Panc1 (cell line): ENCODE results near the gene GHRHR. TPM values are rescaled to one million over a fixed set of nuclear protein-coding genes. Genes with fewer than 3 reads are reported as not detected.

Source experiments
- ATAC-seq: fragments of 200-7000 bp; cut with Tn5 transposase; 2 replicates; pipeline ENCODE4 v1.9.1; 2020; ENCODE audit warnings: mild to moderate bottlenecking, moderate library complexity
- BruUV-seq: library from RNA; stranded (reverse); fragments of 400-500 nt; replicated peaks from 2 replicates; lab custom pipeline; 2021; lab: Mats Ljungman, UMichigan
- CTCF ChIA-PET: fragments of 300-600 bp; sonication (Branson Sonifier 250); formaldehyde crosslinking; loops from one replicate; lab custom pipeline; 2022; ENCODE audit warnings: antibody characterized with exemption; lab: Charles Lee
- POLR2A ChIA-PET: fragments of 300-600 bp; sonication (Branson Sonifier 250); formaldehyde crosslinking; loops from one replicate; lab custom pipeline; 2022; ENCODE audit warnings: antibody characterized with exemption; lab: Charles Lee
- DNase-seq: peaks from one replicate; pipeline ENCODE4 v3.0.0-alpha.2; 2010; ENCODE audit warnings: low read depth, low spot score
- H3K27ac ChIP-seq: 2 replicates; pipeline ENCODE4 v1.5.1; 2011; ENCODE audit warnings: mild to moderate bottlenecking, low read length, inconsistent platforms
- H3K27me3 ChIP-seq: fragments of 200-500 bp; sonication (Bioruptor generic); 2 replicates; pipeline ENCODE4 v1.6.0; 2014; ENCODE audit warnings: low read length, inconsistent platforms; ENCODE audit not compliant: control insufficient read depth, insufficient read depth
- H3K36me3 ChIP-seq: fragments of 200-500 bp; sonication (Bioruptor generic); 2 replicates; pipeline ENCODE4 v1.5.1; 2014; ENCODE audit warnings: inconsistent platforms, mild to moderate bottlenecking, low read length, moderate library complexity; ENCODE audit not compliant: control insufficient read depth, insufficient read depth
- H3K4me1 ChIP-seq: 2 replicates; pipeline ENCODE4 v1.5.1; 2011; ENCODE audit warnings: inconsistent platforms, mild to moderate bottlenecking, low read length, moderate library complexity; ENCODE audit not compliant: control insufficient read depth, insufficient read depth
- H3K4me3 ChIP-seq, 2 experiments: 2 replicates each; pipeline ENCODE4 v1.5.1; 2011 to 2012; ENCODE audit warnings: low read depth in 2 of 2, low read length in 2 of 2, mild to moderate bottlenecking in 2 of 2, inconsistent platforms in 1 of 2, moderate library complexity in 1 of 2
- H3K9me3 ChIP-seq: fragments of 200-500 bp; sonication (Bioruptor generic); 2 replicates; pipeline ENCODE4 v1.5.1; 2014; ENCODE audit warnings: low read depth, mild to moderate bottlenecking, inconsistent platforms, low read length, moderate library complexity; ENCODE audit not compliant: control insufficient read depth, insufficient read depth
- POLR2AphosphoS5 ChIP-seq: IDR thresholded peaks from 2 replicates; pipeline ENCODE4 v1.6.1; 2012; ENCODE audit warnings: mild to moderate bottlenecking, low read depth, low read length, moderate library complexity
- REST ChIP-seq, 2 experiments: IDR thresholded peaks; 2 replicates each; pipeline ENCODE4 v1.6.1; 2011 to 2012; ENCODE audit warnings: low read depth in 2 of 2, control low read depth in 1 of 2, low read length in 1 of 2, mild to moderate bottlenecking in 1 of 2, moderate library complexity in 1 of 2; ENCODE audit not compliant: insufficient read depth in 1 of 2
- SIN3A ChIP-seq: IDR thresholded peaks from 2 replicates; pipeline ENCODE4 v1.6.1; 2012; ENCODE audit warnings: low read depth, mild to moderate bottlenecking, low read length, moderate library complexity, borderline replicate concordance; ENCODE audit not compliant: insufficient read depth
- TCF7L2 ChIP-seq: IDR thresholded peaks from 2 replicates; pipeline ENCODE4 v1.6.1; 2011; ENCODE audit warnings: mild to moderate bottlenecking, low read depth, low read length, inconsistent platforms
- in situ Hi-C: cut with HindIII; loops from 2 replicates; pipeline ENCODE4 v1.10.0; 2016; ENCODE audit warnings: low sequenced_read_pairs, low pct_unique_long_range_greater_than_20kb
- intact Hi-C: fragments of 100-400 bp; cut with micrococcal nuclease; formaldehyde crosslinking; loops from one replicate; pipeline ENCODE4 v1.10.0; 2022; ENCODE audit not compliant: unreplicated experiment
- total RNA-seq: library from RNA; stranded (reverse); gene quantifications from one replicate; pipeline ENCODE4 v1.2.1, GENCODE V29; 2021; ENCODE audit not compliant: unreplicated experiment
- TF ChIP-seq, protein P1 (sequence below): fragments of 450-650 bp; IDR thresholded peaks from 2 replicates; pipeline ENCODE4 v1.5.1; 2017; ENCODE audit warnings: mild to moderate bottlenecking

GHRHR gene
- total RNA-seq, 1 experiment from 2014 or later: not detected

- H3K4me3 ChIP-seq: no peak overlapping the region
- H3K36me3 ChIP-seq: no peaks in the 10 kb centered on the region
- TF ChIP-seq SIN3A: no peak
- no peak for DNase-seq
- H3K4me1 ChIP-seq: no peaks in the 10 kb centered on the region
- no peak for ATAC-seq
- ChIA-PET CTCF (no interaction called here), POLR2A (no interaction called here)
- intact Hi-C loops (no loop called here), in situ Hi-C loops (no loop called here)
- no TSS peak for BruUV-seq
- no peak overlapping the region for H3K27ac ChIP-seq
- no peaks in the 10 kb centered on the region for H3K27me3 ChIP-seq
- no peaks in the 10 kb centered on the region for H3K9me3 ChIP-seq
Measured at GRCh38 chr7:30923009-30923773, 40.6 kb upstream of the GHRHR start.

DNA sequence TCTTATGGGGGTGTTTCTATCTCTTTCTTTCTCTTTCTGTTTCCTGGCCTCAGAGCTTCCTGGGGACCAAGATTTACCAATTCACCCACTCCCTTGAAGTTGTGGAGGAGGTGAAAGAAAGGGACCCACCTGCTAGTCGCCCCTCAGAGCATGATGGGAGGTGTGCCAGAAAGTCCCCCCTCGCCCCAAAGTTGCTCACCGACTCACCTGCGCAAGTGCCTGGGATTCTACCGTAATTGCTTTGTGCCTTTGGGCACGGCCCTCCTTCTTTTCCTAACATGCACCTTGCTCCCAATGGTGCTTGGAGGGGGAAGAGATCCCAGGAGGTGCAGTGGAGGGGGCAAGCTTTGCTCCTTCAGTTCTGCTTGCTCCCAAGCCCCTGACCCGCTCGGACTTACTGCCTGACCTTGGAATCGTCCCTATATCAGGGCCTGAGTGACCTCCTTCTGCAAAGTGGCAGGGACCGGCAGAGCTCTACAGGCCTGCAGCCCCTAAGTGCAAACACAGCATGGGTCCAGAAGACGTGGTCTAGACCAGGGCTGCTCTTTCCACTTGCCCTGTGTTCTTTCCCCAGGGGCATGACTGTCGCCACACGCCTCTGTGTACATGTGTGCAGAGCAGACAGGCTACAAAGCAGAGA lies 39.9 kb upstream of the GHRHR start:
- Histone ChIP-seq H3K36me3 (no peaks in the 10 kb centered on the region), H3K27ac (no peak overlapping the region), H3K9me3 (no peaks in the 10 kb centered on the region), H3K4me1 (no peaks in the 10 kb centered on the region), H3K27me3 (no peaks in the 10 kb centered on the region), H3K4me3 (no peak overlapping the region)
- no TSS peak for BruUV-seq
- DNase-seq (no peak), ATAC-seq (no peak)
- no peak for TF ChIP-seq REST (IDR thresholded peaks at IDR 0.05; ENCODE audit: insufficient read depth in 1 of 2, low read depth in 2 of 2, low read length in 1 of 2)
- TF ChIP-seq POLR2AphosphoS5: no peak
- TF ChIP-seq, protein P1, sequence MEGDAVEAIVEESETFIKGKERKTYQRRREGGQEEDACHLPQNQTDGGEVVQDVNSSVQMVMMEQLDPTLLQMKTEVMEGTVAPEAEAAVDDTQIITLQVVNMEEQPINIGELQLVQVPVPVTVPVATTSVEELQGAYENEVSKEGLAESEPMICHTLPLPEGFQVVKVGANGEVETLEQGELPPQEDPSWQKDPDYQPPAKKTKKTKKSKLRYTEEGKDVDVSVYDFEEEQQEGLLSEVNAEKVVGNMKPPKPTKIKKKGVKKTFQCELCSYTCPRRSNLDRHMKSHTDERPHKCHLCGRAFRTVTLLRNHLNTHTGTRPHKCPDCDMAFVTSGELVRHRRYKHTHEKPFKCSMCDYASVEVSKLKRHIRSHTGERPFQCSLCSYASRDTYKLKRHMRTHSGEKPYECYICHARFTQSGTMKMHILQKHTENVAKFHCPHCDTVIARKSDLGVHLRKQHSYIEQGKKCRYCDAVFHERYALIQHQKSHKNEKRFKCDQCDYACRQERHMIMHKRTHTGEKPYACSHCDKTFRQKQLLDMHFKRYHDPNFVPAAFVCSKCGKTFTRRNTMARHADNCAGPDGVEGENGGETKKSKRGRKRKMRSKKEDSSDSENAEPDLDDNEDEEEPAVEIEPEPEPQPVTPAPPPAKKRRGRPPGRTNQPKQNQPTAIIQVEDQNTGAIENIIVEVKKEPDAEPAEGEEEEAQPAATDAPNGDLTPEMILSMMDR: no peak
- no peak for TF ChIP-seq SIN3A
- TF ChIP-seq TCF7L2: no peak
- POLR2A ChIA-PET: no interaction called here
- intact Hi-C loops (no loop called here), in situ Hi-C loops (no loop called here)
- CTCF ChIA-PET: no interaction called here

GRCh38 chr7:30924624-30925023 lies 39.1 kb upstream of the GHRHR start:
- Histone ChIP-seq H3K27ac (no peak overlapping the region), H3K9me3 (no peaks in the 10 kb centered on the region), H3K36me3 (no peaks in the 10 kb centered on the region), H3K4me1 (no peaks in the 10 kb centered on the region), H3K4me3 (no peak overlapping the region), H3K27me3 (no peaks in the 10 kb centered on the region)
- in situ Hi-C loops: no loop called here
- intact Hi-C loops: no loop called here
- DNase-seq: no peak
- POLR2A ChIA-PET: no interaction called here
- ATAC-seq: no peak
- TF ChIP-seq REST (IDR thresholded peaks at IDR 0.05; ENCODE audit: insufficient read depth in 1 of 2, low read depth in 2 of 2, low read length in 1 of 2) (no peak), TCF7L2 (no peak), POLR2AphosphoS5 (no peak), SIN3A (no peak)
- TF ChIP-seq, protein P1: no peak
- no TSS peak for BruUV-seq
- CTCF ChIA-PET: no interaction called here
